ENCODE results near the gene LMNB1.

Gene LMNB1

DNA sequence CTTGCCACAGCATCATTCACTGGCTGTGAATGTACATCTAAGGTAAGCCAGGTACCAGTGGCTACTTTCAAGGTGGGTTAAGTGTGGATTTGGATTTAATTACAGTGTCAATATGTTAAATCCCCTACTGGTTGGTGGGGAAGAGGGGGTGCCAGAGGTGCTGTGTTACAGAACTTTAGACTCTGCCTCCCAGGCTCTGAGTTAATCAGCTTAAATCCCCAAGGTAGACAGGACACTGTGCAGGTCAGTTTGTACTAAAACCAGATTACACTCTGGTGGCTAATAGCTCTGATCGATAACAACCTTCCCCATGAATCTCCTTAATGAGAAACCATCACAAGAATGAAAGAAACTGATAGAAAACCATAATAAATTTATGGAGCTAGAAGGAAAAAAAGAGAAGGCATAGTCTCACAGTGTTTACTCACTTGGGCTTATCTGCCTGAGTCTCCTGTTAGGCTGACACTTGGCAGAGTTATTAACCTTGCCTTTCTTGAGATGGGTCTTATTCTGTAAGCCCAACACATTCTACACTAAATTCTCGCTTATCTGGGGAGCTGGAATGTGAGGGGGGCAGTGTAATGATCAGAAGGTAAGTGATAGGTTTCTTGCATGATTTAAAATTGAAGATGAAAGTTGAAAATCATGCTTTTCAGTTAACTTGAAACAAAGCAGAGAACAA is 106.8 kb downstream of the LMNB1 start:
- H3K27me3 ChIP-seq (replicated peaks; ENCODE audit: control insufficient read depth, insufficient read depth, low read length, poor library complexity, severe bottlenecking): no peaks in the 10 kb centered on the region
- H3K4me1 ChIP-seq (ENCODE audit: control insufficient read depth, insufficient read depth, low read length, poor library complexity, severe bottlenecking): no peaks in the 10 kb centered on the region
- H3K36me3 ChIP-seq (ENCODE audit: control insufficient read depth, insufficient read depth, low read length): no peaks in the 10 kb centered on the region
- DNase-seq: no peak
- H3K27ac ChIP-seq (ENCODE audit: insufficient read depth, low read length, poor library complexity, severe bottlenecking): no peak overlapping the region
- no peak overlapping the region for H3K4me3 ChIP-seq (ENCODE audit: insufficient read depth, low read depth, low read length, poor library complexity, severe bottlenecking)
- H3K9me3 ChIP-seq (ENCODE audit: control insufficient read depth, low read length): no peaks in the 10 kb centered on the region

DNA sequence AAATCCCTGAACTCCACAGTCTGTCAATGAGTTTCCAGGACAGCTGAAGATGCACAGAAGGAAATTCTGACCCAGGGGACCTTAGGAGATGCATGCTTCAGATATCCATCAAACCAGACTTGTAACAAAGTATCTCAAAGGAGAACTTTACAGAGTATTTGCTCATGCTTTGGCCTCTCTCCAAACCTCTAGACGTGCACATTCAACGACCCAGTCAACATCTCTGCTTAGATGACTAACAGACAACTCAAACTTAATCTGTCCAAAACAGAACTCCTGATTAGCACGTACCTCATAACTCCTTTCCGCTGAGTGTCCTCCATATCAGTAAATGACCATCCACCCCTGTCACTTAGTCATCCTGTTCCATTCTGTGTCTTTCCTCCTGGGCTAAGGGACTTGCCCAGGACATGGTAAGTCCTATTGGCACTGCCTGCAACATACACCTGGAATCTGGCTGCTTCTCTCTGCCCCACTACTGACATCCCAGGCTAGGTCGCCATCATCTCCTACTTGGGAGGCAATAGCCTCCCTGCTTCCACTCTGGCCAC is 107.4 kb downstream of the LMNB1 start:
- Histone ChIP-seq H3K36me3 (ENCODE audit: control insufficient read depth, insufficient read depth, low read length) (no peaks in the 10 kb centered on the region), H3K4me3 (ENCODE audit: insufficient read depth, low read depth, low read length, poor library complexity, severe bottlenecking) (no peak overlapping the region), H3K27ac (ENCODE audit: insufficient read depth, low read length, poor library complexity, severe bottlenecking) (no peak overlapping the region), H3K9me3 (ENCODE audit: control insufficient read depth, low read length) (no peaks in the 10 kb centered on the region), H3K27me3 (replicated peaks; ENCODE audit: control insufficient read depth, insufficient read depth, low read length, poor library complexity, severe bottlenecking) (no peaks in the 10 kb centered on the region), H3K4me1 (ENCODE audit: control insufficient read depth, insufficient read depth, low read length, poor library complexity, severe bottlenecking) (no peaks in the 10 kb centered on the region)
- no peak for DNase-seq
